Bronchial epithelial cell (primary cell): ENCODE measurements around the gene OTP. TPM values are rescaled to one million over a fixed set of nuclear protein-coding genes. Genes with fewer than 3 reads are reported as not detected.

ENCODE experiments used
- DNase-seq: peaks from one replicate; pipeline ENCODE4 v3.0.0-alpha.2; 2010; ENCODE audit warnings: low read depth
- FAIRE-seq: peaks from 2 replicates; lab custom pipeline; 2011; peaks lifted over from hg19 to GRCh38; lab: Jason Lieb, UNC
- H3K27me3 ChIP-seq: 2 replicates; pipeline ENCODE4 v1.5.1; 2011; ENCODE audit warnings: low read length; ENCODE audit not compliant: control insufficient read depth, insufficient read depth
- H3K36me3 ChIP-seq: 2 replicates; pipeline ENCODE4 v1.5.1; 2011; ENCODE audit warnings: low read length; ENCODE audit not compliant: control insufficient read depth, insufficient read depth
- H3K4me3 ChIP-seq: 2 replicates; pipeline ENCODE4 v1.5.1; 2011; ENCODE audit warnings: mild to moderate bottlenecking, low read depth, low read length, control low read depth
- CTCF ChIP-seq: IDR thresholded peaks from 2 replicates; pipeline ENCODE4 v1.5.1; 2011; ENCODE audit warnings: mild to moderate bottlenecking, moderate library complexity, low read length, control low read depth, inconsistent platforms; ENCODE audit not compliant: insufficient read depth, severe bottlenecking
- total RNA-seq: library from RNA; depleted of rRNA; stranded (reverse); fragments of >200 nt; gene quantifications from 2 replicates; pipeline ENCODE4 v1.2.1, GENCODE V29; 2014

OTP gene
- total RNA-seq, 1 donor from 2014 or later = not detected

- FAIRE-seq (no peak), DNase-seq (no peak)
- H3K27me3 ChIP-seq = peaks cover 74% of the 10 kb centered on the region
- no peak overlapping the region for H3K4me3 ChIP-seq
- H3K36me3 ChIP-seq = no peaks in the 10 kb centered on the region
- TF ChIP-seq CTCF = no peak
These were observed 3.0 kb upstream of the OTP start for GRCh38 chr5:77641397-77641943.

GRCh38 chr5:77640589-77641396 lies 2.3 kb upstream of the OTP start:
- H3K36me3 ChIP-seq = no peaks in the 10 kb centered on the region
- TF ChIP-seq CTCF = no peak
- no peak for DNase-seq
- H3K4me3 ChIP-seq = no peak overlapping the region
- peaks cover 74% of the 10 kb centered on the region for H3K27me3 ChIP-seq
- FAIRE-seq = no peak

GRCh38 chr5:77638763-77639671 lies 504 bp upstream of the OTP start:
- H3K4me3 ChIP-seq = no peak overlapping the region
- DNase-seq (no peak), FAIRE-seq (no peak)
- H3K27me3 ChIP-seq = peaks cover 65% of the 10 kb centered on the region
- no peaks in the 10 kb centered on the region for H3K36me3 ChIP-seq
- TF ChIP-seq CTCF = no peak

- Histone ChIP-seq H3K36me3 (no peaks in the 10 kb centered on the region), H3K4me3 (no peak overlapping the region), H3K27me3 (peaks cover 62% of the 10 kb centered on the region)
- no peak for TF ChIP-seq CTCF
- FAIRE-seq = no peak
- DNase-seq = no peak
These were observed 1.1 kb downstream of the OTP start for GRCh38 chr5:77637170-77637997.

- FAIRE-seq (no peak), DNase-seq (no peak)
- Histone ChIP-seq H3K27me3 (peaks cover 64% of the 10 kb centered on the region), H3K4me3 (no peak overlapping the region), H3K36me3 (no peaks in the 10 kb centered on the region)
- no peak for TF ChIP-seq CTCF
These were observed 1.8 kb downstream of the OTP start for GRCh38 chr5:77636641-77637169.
